Type B pancreatic cell (in vitro differentiated cells): ENCODE data around the gene PDE3A. TPM values are rescaled to one million over a fixed set of nuclear protein-coding genes. Genes with fewer than 3 reads are reported as not detected.

Source experiments
- DNase-seq: peaks from one replicate; pipeline ENCODE4 v3.0.0; 2021; ENCODE audit warnings: mixed read lengths; ENCODE audit not compliant: unreplicated experiment; ENCODE audit errors: extremely low spot score
- H3K27ac Mint-ChIP-seq: 2 replicates; pipeline ENCODE4 v1.8.0; 2021; ENCODE audit warnings: mild to moderate bottlenecking, mixed read lengths
- H3K27me3 Mint-ChIP-seq: 2 replicates; pipeline ENCODE4 v1.8.0; 2021; ENCODE audit warnings: mixed read lengths
- H3K36me3 Mint-ChIP-seq: 2 replicates; pipeline ENCODE4 v1.8.0; 2021; ENCODE audit warnings: mixed read lengths
- H3K4me1 Mint-ChIP-seq: one replicate; pipeline ENCODE4 v1.8.0; 2021; ENCODE audit warnings: mixed read lengths; ENCODE audit not compliant: unreplicated experiment
- H3K4me3 Mint-ChIP-seq: 2 replicates; pipeline ENCODE4 v1.8.0; 2021; ENCODE audit warnings: mild to moderate bottlenecking, mixed read lengths
- H3K9me3 Mint-ChIP-seq: 2 replicates; pipeline ENCODE4 v1.8.0; 2021; ENCODE audit warnings: mixed read lengths
- total RNA-seq: library from RNA; stranded (reverse); gene quantifications from 2 replicates; pipeline ENCODE4 v1.2.1, GENCODE V29; 2021; ENCODE audit warnings: low replicate concordance
- TF ChIP-seq, protein P1 (sequence below): fragments of 200-600 bp; sonication (generic); conservative IDR thresholded peaks from 2 replicates; pipeline ENCODE4 v1.5.0; 2021; ENCODE audit warnings: antibody characterized with exemption, mild to moderate bottlenecking

The PDE3A gene
- total RNA-seq, 1 donor from 2014 or later = 19.7 TPM

DNA sequence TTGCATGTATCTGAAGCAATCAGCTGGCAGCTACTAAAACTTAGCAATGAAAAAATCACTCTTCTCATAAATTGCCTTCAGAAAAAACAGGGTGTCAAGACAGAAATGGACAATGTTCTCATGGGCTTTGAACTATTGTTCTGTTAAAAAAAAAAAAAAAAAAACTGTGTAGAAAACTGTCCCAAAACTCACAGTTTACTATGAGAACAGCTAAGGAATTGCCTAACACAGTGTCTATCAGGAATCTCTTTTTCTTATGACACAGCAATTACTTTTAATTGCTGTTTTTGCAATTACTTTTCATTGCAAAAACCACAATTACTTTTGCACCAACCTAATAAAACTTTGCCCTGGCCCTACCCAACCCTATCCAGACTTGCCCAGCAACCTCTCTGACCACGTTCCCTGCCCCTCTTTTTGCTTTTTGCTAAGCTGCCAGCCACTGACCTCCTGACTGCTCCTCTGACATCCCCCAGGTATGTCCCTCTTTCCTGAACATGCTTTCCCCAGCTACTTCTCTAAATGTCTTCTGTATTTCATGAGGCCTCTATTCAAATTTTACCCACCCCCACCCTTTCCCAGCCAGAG is 258.8 kb downstream of the PDE3A start:
- Mint-ChIP-seq H3K4me1 (no peaks in the 10 kb centered on the region), H3K27me3 (no peaks in the 10 kb centered on the region), H3K36me3 (peaks cover 8% of the 10 kb centered on the region), H3K4me3 (no peak overlapping the region), H3K9me3 (no peaks in the 10 kb centered on the region), H3K27ac (peak overlapping the region; percentile 10)
- TF ChIP-seq, protein P1, sequence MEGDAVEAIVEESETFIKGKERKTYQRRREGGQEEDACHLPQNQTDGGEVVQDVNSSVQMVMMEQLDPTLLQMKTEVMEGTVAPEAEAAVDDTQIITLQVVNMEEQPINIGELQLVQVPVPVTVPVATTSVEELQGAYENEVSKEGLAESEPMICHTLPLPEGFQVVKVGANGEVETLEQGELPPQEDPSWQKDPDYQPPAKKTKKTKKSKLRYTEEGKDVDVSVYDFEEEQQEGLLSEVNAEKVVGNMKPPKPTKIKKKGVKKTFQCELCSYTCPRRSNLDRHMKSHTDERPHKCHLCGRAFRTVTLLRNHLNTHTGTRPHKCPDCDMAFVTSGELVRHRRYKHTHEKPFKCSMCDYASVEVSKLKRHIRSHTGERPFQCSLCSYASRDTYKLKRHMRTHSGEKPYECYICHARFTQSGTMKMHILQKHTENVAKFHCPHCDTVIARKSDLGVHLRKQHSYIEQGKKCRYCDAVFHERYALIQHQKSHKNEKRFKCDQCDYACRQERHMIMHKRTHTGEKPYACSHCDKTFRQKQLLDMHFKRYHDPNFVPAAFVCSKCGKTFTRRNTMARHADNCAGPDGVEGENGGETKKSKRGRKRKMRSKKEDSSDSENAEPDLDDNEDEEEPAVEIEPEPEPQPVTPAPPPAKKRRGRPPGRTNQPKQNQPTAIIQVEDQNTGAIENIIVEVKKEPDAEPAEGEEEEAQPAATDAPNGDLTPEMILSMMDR = no peak
- no peak for DNase-seq

- no peaks in the 10 kb centered on the region for H3K27me3 Mint-ChIP-seq
- H3K4me3 Mint-ChIP-seq = no peak overlapping the region
- H3K27ac Mint-ChIP-seq = peak overlapping the region; percentile 1
- TF ChIP-seq, protein P1 = no peak
- H3K9me3 Mint-ChIP-seq = no peaks in the 10 kb centered on the region
- no peak for DNase-seq
- no peaks in the 10 kb centered on the region for H3K4me1 Mint-ChIP-seq
- H3K36me3 Mint-ChIP-seq = peaks cover 9% of the 10 kb centered on the region
These were observed 260.0 kb downstream of the PDE3A start for GRCh38 chr12:20628226-20628787.

GRCh38 chr12:20628999-20629398 is 260.7 kb downstream of the PDE3A start:
- no peaks in the 10 kb centered on the region for H3K4me1 Mint-ChIP-seq
- peaks cover 9% of the 10 kb centered on the region for H3K36me3 Mint-ChIP-seq
- TF ChIP-seq, protein P1 = no peak
- no peak overlapping the region for H3K4me3 Mint-ChIP-seq
- H3K9me3 Mint-ChIP-seq = no peaks in the 10 kb centered on the region
- no peak overlapping the region for H3K27ac Mint-ChIP-seq
- no peaks in the 10 kb centered on the region for H3K27me3 Mint-ChIP-seq
- no peak for DNase-seq

GRCh38 chr12:20629414-20630156 is 261.2 kb downstream of the PDE3A start:
- Mint-ChIP-seq H3K4me1 (no peaks in the 10 kb centered on the region), H3K36me3 (peaks cover 9% of the 10 kb centered on the region), H3K27me3 (no peaks in the 10 kb centered on the region), H3K4me3 (no peak overlapping the region), H3K27ac (peak overlapping the region; percentile 52), H3K9me3 (no peaks in the 10 kb centered on the region)
- no peak for DNase-seq
- TF ChIP-seq, protein P1 = no peak

GRCh38 chr12:20631711-20632110 is 263.4 kb downstream of the PDE3A start:
- Mint-ChIP-seq H3K9me3 (no peaks in the 10 kb centered on the region), H3K4me1 (no peaks in the 10 kb centered on the region), H3K27me3 (no peaks in the 10 kb centered on the region), H3K27ac (no peak overlapping the region), H3K4me3 (no peak overlapping the region), H3K36me3 (peaks cover 11% of the 10 kb centered on the region)
- TF ChIP-seq, protein P1 = no peak
- no peak for DNase-seq
